ENCODE data around the gene EPM2A.

The EPM2A gene

DNA sequence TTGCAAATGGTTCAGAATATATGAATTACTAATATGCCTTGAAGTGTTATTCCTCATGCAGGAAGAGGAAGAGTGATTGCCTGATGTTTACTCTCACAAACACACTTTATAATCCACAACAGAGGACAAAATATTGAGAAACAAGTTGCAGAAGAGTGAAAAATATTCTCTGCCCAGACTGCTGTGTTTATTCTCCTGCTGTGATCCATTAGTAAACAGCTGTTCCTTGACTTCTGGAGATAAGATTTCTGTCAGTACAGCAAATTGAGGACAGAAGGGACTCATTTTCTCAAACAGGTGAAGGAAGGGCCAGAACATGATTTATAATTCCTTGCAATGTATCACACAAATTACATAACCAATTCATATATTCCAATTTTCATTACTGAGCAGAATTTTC, 148.0 kb downstream of the EPM2A start:
- no peak for DNase-seq

GRCh38 chr6:145583753-145584152, 151.6 kb downstream of the EPM2A start:
- DNase-seq: no peak
